ENCODE results near the gene MAD1L1.
A peak's percentile ranks its signal among the peaks of the same experiment; 100 is the strongest.

Gene MAD1L1

DNA sequence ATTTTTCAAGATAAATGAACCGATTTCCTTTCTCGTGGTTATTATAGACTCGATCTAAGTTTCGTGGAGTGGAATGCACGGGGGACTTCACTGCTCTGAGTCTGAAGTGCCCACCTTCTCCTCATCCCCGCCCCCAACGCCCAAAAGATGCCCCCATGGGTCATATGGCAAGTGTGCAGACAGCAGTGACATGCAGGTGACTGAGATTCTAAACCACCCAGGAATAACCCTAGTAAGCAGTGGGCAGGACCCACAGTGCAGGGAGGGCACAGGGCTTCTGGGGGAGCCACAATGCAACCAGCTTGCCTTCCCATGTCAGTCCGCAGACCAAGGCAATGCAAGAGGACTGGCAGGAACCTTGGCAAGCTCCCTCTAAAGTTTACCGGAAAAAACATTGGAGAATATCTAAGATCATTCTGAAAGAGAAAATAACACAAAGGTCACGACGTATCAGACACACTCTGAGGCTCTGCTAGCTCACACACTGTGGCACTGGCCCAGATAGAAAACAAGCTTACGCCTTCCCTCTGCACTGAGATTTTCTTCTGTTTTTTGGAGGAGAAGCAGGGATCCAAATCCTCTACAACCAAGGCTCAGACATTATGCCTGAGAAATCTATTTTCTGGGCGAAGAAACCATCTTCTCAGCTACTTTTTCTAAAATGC is 239.6 kb downstream of the MAD1L1 start:
- Histone ChIP-seq H3K9ac (ENCODE audit: low read depth, low read length) (no peak overlapping the region), H3K79me2 (ENCODE audit: insufficient read depth, low read length) (no peaks in the 10 kb centered on the region; the same call in 1 of the 2 replicates), H3K4me1 (ENCODE audit: insufficient read depth, low read length) (peaks cover 6% of the 10 kb centered on the region), H2AFZ (ENCODE audit: low read depth, low read length) (no peak overlapping the region), H3K27ac (ENCODE audit: low read length) (peak overlapping the region; percentile 31; the same call in 1 of the 2 replicates), H3K36me3 (ENCODE audit: insufficient read depth, low read length) (peaks cover 16% of the 10 kb centered on the region), H3K27me3 (ENCODE audit: insufficient read depth, low read length, poor library complexity) (no peaks in the 10 kb centered on the region), H4K20me1 (ENCODE audit: insufficient read depth, low read length) (peaks cover 16% of the 10 kb centered on the region), H3K4me3 (ENCODE audit: low read depth in 1 of 2, low read length in 2 of 2) (no peak overlapping the region), H3K9me3 (ENCODE audit: insufficient read depth, low read length, severe bottlenecking) (no peaks in the 10 kb centered on the region), H3K4me2 (ENCODE audit: insufficient read depth, low read length) (no peak overlapping the region)
- DNase-seq (no peak), ATAC-seq (ENCODE audit: insufficient read depth, low read depth) (no peak)
- TF ChIP-seq, protein P1, sequence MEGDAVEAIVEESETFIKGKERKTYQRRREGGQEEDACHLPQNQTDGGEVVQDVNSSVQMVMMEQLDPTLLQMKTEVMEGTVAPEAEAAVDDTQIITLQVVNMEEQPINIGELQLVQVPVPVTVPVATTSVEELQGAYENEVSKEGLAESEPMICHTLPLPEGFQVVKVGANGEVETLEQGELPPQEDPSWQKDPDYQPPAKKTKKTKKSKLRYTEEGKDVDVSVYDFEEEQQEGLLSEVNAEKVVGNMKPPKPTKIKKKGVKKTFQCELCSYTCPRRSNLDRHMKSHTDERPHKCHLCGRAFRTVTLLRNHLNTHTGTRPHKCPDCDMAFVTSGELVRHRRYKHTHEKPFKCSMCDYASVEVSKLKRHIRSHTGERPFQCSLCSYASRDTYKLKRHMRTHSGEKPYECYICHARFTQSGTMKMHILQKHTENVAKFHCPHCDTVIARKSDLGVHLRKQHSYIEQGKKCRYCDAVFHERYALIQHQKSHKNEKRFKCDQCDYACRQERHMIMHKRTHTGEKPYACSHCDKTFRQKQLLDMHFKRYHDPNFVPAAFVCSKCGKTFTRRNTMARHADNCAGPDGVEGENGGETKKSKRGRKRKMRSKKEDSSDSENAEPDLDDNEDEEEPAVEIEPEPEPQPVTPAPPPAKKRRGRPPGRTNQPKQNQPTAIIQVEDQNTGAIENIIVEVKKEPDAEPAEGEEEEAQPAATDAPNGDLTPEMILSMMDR (IDR thresholded peaks at IDR 0.05; ENCODE audit: borderline replicate concordance, extremely low read depth, low read length, poor library complexity, severe bottlenecking) = no peak
- no peak for TF ChIP-seq EZH2 (IDR thresholded peaks at IDR 0.05; ENCODE audit: borderline replicate concordance, low read depth, low read length, severe bottlenecking)

DNA sequence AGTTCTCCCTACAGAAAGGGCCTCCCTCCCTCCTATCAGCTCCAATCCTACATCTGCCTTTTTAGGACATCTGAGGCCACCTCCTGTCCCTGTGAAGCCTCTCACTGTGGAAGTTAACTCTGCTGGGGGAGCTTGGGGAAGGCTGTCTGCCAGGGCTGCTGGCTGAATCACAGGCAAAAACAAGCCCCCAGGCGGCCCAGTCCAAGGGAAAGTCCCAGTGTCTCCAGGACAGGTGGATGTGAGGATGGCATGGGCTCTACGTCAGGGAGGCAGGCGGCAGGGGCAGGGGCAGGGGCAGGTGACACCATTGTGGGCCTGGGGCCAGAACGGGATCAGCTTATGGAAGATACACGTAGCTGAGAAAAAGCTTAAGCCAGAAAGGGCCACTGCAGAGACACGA is 240.2 kb downstream of the MAD1L1 start:
- H3K4me2 ChIP-seq (ENCODE audit: insufficient read depth, low read length) = no peak overlapping the region
- ATAC-seq (ENCODE audit: insufficient read depth, low read depth) (no peak), DNase-seq (no peak)
- H3K4me3 ChIP-seq (ENCODE audit: low read depth in 1 of 2, low read length in 2 of 2) = no peak overlapping the region
- peaks cover 12% of the 10 kb centered on the region for H3K4me1 ChIP-seq (ENCODE audit: insufficient read depth, low read length)
- H3K9ac ChIP-seq (ENCODE audit: low read depth, low read length) = no peak overlapping the region
- H4K20me1 ChIP-seq (ENCODE audit: insufficient read depth, low read length) = peaks cover 16% of the 10 kb centered on the region
- peak overlapping the region; percentile 47 for H3K27ac ChIP-seq (ENCODE audit: low read length)
- no peaks in the 10 kb centered on the region for H3K9me3 ChIP-seq (ENCODE audit: insufficient read depth, low read length, severe bottlenecking)
- peaks cover 16% of the 10 kb centered on the region for H3K36me3 ChIP-seq (ENCODE audit: insufficient read depth, low read length)
- TF ChIP-seq, protein P1 (IDR thresholded peaks at IDR 0.05; ENCODE audit: borderline replicate concordance, extremely low read depth, low read length, poor library complexity, severe bottlenecking) = no peak
- no peak for TF ChIP-seq EZH2 (IDR thresholded peaks at IDR 0.05; ENCODE audit: borderline replicate concordance, low read depth, low read length, severe bottlenecking)
- no peak overlapping the region for H2AFZ ChIP-seq (ENCODE audit: low read depth, low read length)
- no peaks in the 10 kb centered on the region; the same call in 1 of the 2 replicates for H3K79me2 ChIP-seq (ENCODE audit: insufficient read depth, low read length)
- H3K27me3 ChIP-seq (ENCODE audit: insufficient read depth, low read length, poor library complexity) = no peaks in the 10 kb centered on the region

DNA sequence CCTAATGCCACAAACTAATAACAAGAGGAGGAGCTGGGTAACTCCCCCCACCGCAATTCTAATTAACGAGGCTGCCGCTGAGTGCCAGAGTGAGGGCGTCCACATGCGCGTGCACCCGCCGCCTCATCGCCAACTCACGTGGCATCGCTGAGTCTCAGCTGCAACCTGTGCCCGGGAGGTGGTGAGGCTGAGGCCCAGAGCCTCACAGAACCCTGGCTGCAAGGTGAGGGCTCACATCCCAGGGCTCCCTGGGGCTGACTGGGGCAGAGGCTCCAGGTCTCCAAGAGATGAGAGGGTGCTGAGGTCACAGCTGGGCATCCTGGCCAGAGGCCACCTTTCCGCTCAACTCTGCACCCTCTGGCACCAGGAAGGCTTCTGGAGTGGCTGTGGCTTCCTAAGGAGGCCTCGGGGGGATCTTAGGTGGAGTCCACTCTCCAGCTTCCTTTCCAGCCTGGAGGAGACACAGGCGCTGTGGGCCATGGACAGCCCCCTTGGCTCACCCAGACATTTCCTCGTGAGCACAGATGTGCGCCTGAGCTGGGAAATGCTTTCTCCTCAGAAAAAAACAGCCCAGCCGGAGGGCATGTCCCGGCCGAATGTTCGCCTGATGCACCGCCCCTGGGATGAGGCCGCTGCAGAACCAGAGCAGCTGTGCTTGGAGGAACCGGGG is 242.6 kb downstream of the MAD1L1 start:
- DNase-seq = no peak
- H4K20me1 ChIP-seq (ENCODE audit: insufficient read depth, low read length) = peaks cover 9% of the 10 kb centered on the region
- H3K4me2 ChIP-seq (ENCODE audit: insufficient read depth, low read length) = no peak overlapping the region
- H3K36me3 ChIP-seq (ENCODE audit: insufficient read depth, low read length) = peaks cover 24% of the 10 kb centered on the region
- H3K4me1 ChIP-seq (ENCODE audit: insufficient read depth, low read length) = peaks cover 29% of the 10 kb centered on the region
- no peak overlapping the region for H2AFZ ChIP-seq (ENCODE audit: low read depth, low read length)
- no peak for ATAC-seq (ENCODE audit: insufficient read depth, low read depth)
- no peaks in the 10 kb centered on the region for H3K9me3 ChIP-seq (ENCODE audit: insufficient read depth, low read length, severe bottlenecking)
- no peaks in the 10 kb centered on the region; the same call in 1 of the 2 replicates for H3K79me2 ChIP-seq (ENCODE audit: insufficient read depth, low read length)
- 0 out of 2 replicates have a peak overlapping the region, but pooled peaks have one; percentile 35 for H3K27ac ChIP-seq (ENCODE audit: low read length)
- no peak overlapping the region for H3K4me3 ChIP-seq (ENCODE audit: low read depth in 1 of 2, low read length in 2 of 2)
- no peaks in the 10 kb centered on the region for H3K27me3 ChIP-seq (ENCODE audit: insufficient read depth, low read length, poor library complexity)
- H3K9ac ChIP-seq (ENCODE audit: low read depth, low read length) = no peak overlapping the region
- TF ChIP-seq, protein P1 (IDR thresholded peaks at IDR 0.05; ENCODE audit: borderline replicate concordance, extremely low read depth, low read length, poor library complexity, severe bottlenecking) = no peak
- no peak for TF ChIP-seq EZH2 (IDR thresholded peaks at IDR 0.05; ENCODE audit: borderline replicate concordance, low read depth, low read length, severe bottlenecking)

Measured in DND-41 (cell line).